Nephron (organoid): ENCODE data around the gene CTAGE1.
"Not testable (repeated sequence)": the region's sequence is repeated elsewhere in the genome, so short reads cannot be mapped to it uniquely, and the experiment has no call there.

ENCODE experiments used
- H3K27ac Mint-ChIP-seq, 3 experiments: 2 replicates each; pipeline ENCODE4 v1.8.0; 2020; ENCODE audit warnings: mixed read lengths in 3 of 3, mild to moderate bottlenecking in 2 of 3, moderate library complexity in 1 of 3
- H3K27me3 Mint-ChIP-seq: 2 replicates; pipeline ENCODE4 v1.8.0; 2021; ENCODE audit warnings: low read depth, mild to moderate bottlenecking, moderate library complexity, mixed read lengths
- H3K36me3 Mint-ChIP-seq: 2 replicates; pipeline ENCODE4 v1.8.0; 2020; ENCODE audit warnings: low read depth, mixed read lengths
- H3K4me1 Mint-ChIP-seq: 2 replicates; pipeline ENCODE4 v1.8.0; 2020; ENCODE audit warnings: mixed read lengths
- H3K4me3 Mint-ChIP-seq, 3 experiments: 2 replicates each; pipeline ENCODE4 v1.8.0; 2020; ENCODE audit warnings: mild to moderate bottlenecking in 3 of 3, mixed read lengths in 3 of 3, moderate library complexity in 2 of 3
- H3K9me3 Mint-ChIP-seq: 2 replicates; pipeline ENCODE4 v1.8.0; 2020; ENCODE audit warnings: mixed read lengths
- TF ChIP-seq, protein P1 (sequence below), 3 experiments: fragments of 200-600 bp; sonication (generic); IDR thresholded peaks; one replicate each; pipeline ENCODE4 v1.5.0; 2021; ENCODE audit warnings: antibody characterized with exemption in 3 of 3; ENCODE audit not compliant: unreplicated experiment in 3 of 3

The CTAGE1 gene

GRCh38 chr18:22451796-22452195 lies 34.1 kb upstream of the CTAGE1 start:
- peaks cover 5% of the 10 kb centered on the region for H3K36me3 Mint-ChIP-seq
- H3K9me3 Mint-ChIP-seq, result peaks cover 32% of the 10 kb centered on the region
- no peak overlapping the region for H3K27ac Mint-ChIP-seq

GRCh38 chr18:22450766-22451165 lies 33.1 kb upstream of the CTAGE1 start:
- H3K27ac Mint-ChIP-seq, H3K36me3 Mint-ChIP-seq, H3K4me3 Mint-ChIP-seq, H3K27me3 Mint-ChIP-seq: not testable (repeated sequence)
- Mint-ChIP-seq H3K9me3 (peaks cover 32% of the 10 kb centered on the region), H3K4me1 (peaks cover 20% of the 10 kb centered on the region)

More at GRCh38 chr18:22451796-22452195, 34.1 kb upstream of the CTAGE1 start:
- H3K4me1 Mint-ChIP-seq, result peaks cover 31% of the 10 kb centered on the region
- H3K27me3 Mint-ChIP-seq, result peaks cover 3% of the 10 kb centered on the region
- no peak overlapping the region for H3K4me3 Mint-ChIP-seq
- TF ChIP-seq, protein P1, sequence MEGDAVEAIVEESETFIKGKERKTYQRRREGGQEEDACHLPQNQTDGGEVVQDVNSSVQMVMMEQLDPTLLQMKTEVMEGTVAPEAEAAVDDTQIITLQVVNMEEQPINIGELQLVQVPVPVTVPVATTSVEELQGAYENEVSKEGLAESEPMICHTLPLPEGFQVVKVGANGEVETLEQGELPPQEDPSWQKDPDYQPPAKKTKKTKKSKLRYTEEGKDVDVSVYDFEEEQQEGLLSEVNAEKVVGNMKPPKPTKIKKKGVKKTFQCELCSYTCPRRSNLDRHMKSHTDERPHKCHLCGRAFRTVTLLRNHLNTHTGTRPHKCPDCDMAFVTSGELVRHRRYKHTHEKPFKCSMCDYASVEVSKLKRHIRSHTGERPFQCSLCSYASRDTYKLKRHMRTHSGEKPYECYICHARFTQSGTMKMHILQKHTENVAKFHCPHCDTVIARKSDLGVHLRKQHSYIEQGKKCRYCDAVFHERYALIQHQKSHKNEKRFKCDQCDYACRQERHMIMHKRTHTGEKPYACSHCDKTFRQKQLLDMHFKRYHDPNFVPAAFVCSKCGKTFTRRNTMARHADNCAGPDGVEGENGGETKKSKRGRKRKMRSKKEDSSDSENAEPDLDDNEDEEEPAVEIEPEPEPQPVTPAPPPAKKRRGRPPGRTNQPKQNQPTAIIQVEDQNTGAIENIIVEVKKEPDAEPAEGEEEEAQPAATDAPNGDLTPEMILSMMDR (IDR thresholded peaks at IDR 0.05; ENCODE audit: unreplicated experiment in 3 of 3), result no peak

- not testable (repeated sequence) for H3K4me3 Mint-ChIP-seq, H3K27me3 Mint-ChIP-seq, H3K27ac Mint-ChIP-seq, H3K36me3 Mint-ChIP-seq
- H3K9me3 Mint-ChIP-seq, result peaks cover 32% of the 10 kb centered on the region
- peaks cover 18% of the 10 kb centered on the region for H3K4me1 Mint-ChIP-seq
Measured at GRCh38 chr18:22450318-22450717, 32.6 kb upstream of the CTAGE1 start.

DNA sequence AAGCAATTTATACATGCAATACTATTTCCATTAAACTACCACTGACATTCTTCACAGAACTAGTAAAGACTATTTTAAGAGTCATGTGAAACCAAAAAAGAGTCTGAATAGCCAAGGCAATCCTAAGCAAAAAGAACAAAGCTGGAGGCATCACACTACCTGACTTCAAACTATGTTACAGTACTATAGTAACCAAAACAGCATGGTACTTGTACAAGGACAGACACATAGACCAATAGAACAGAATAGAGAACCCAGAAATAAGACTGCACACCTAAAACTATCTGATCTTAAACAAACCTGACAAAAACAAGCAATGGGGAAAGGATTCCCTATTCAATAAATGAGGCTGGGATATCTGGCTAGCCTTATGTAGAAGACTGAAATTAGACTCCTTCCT lies 32.0 kb upstream of the CTAGE1 start:
- H3K4me3 Mint-ChIP-seq, H3K36me3 Mint-ChIP-seq, H3K27ac Mint-ChIP-seq, H3K27me3 Mint-ChIP-seq: not testable (repeated sequence)
- H3K9me3 Mint-ChIP-seq, result peaks cover 32% of the 10 kb centered on the region
- H3K4me1 Mint-ChIP-seq, result peaks cover 13% of the 10 kb centered on the region

DNA sequence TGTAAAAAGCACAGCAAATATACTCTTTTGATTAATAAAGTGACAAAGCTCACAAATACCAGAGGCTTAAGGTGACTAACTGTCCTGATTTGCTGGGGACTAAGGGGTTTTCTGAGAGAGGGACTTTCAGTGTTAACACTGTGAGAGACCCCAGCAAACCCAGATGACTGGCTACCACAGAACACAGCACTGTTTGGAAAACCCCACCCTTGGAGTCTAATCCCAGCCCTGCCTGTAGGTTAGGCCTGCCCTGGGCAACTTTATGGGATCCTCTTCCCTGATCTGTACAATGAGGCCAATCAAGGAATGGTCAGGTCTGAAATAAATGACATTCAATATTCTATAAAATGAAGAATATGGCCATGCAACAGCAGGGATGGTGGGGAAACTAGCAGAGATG lies 30.5 kb upstream of the CTAGE1 start:
- Mint-ChIP-seq H3K4me3 (no peak overlapping the region), H3K4me1 (peaks cover 7% of the 10 kb centered on the region), H3K9me3 (peaks cover 32% of the 10 kb centered on the region), H3K27ac (no peak overlapping the region), H3K36me3 (peaks cover 5% of the 10 kb centered on the region), H3K27me3 (no peaks in the 10 kb centered on the region)
- TF ChIP-seq, protein P1 (IDR thresholded peaks at IDR 0.05; ENCODE audit: unreplicated experiment in 3 of 3), result no peak

DNA sequence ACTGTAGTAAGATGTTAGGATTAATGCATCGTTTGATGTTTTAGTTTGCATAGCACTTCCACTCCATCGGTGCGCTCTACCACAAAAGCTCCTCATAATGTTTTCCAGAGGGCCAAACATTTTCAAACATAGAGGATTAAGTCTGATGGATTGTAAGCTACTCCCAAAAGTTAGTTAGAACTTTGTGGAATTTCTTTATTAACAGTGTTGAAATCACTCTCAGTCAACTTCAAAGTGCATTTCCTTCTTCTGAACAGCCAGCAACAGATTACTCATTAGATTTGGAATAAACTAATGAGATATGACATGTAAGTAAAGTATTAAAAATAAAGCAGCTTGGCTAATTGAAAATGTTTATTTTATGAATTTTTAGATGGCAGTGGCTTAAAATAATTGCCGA lies 30.1 kb upstream of the CTAGE1 start:
- peaks cover 3% of the 10 kb centered on the region for H3K4me1 Mint-ChIP-seq
- TF ChIP-seq, protein P1 (IDR thresholded peaks at IDR 0.05; ENCODE audit: unreplicated experiment in 3 of 3), result no peak
- peaks cover 30% of the 10 kb centered on the region for H3K9me3 Mint-ChIP-seq
- H3K36me3 Mint-ChIP-seq, result peaks cover 5% of the 10 kb centered on the region
- no peak overlapping the region for H3K4me3 Mint-ChIP-seq
- no peak overlapping the region for H3K27ac Mint-ChIP-seq
- H3K27me3 Mint-ChIP-seq, result no peaks in the 10 kb centered on the region

DNA sequence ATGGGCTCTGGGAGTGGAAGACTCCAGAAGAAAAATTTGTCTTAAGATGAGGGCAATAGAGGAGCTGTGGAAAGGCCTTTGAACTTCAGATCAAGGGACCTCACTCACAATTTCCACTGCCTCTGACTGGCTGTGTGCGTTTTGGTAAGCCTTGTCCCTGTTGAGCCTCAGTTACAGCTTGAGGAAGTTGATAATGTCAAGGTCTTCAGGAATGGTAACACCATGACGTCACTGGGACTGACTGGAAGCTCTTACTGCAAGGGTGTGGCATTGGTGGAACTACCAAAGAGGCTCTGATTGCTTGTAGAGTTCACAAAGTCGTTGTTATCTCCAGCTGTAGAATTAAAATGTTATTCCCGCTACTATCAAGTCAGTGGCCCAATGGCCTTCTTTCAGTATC lies 29.2 kb upstream of the CTAGE1 start:
- TF ChIP-seq, protein P1 (IDR thresholded peaks at IDR 0.05; ENCODE audit: unreplicated experiment in 3 of 3), result no peak
- no peaks in the 10 kb centered on the region for H3K4me1 Mint-ChIP-seq
- H3K27ac Mint-ChIP-seq, result no peak overlapping the region
- H3K9me3 Mint-ChIP-seq, result peaks cover 34% of the 10 kb centered on the region
- peaks cover 5% of the 10 kb centered on the region for H3K36me3 Mint-ChIP-seq
- no peaks in the 10 kb centered on the region for H3K27me3 Mint-ChIP-seq
- H3K4me3 Mint-ChIP-seq, result no peak overlapping the region

DNA sequence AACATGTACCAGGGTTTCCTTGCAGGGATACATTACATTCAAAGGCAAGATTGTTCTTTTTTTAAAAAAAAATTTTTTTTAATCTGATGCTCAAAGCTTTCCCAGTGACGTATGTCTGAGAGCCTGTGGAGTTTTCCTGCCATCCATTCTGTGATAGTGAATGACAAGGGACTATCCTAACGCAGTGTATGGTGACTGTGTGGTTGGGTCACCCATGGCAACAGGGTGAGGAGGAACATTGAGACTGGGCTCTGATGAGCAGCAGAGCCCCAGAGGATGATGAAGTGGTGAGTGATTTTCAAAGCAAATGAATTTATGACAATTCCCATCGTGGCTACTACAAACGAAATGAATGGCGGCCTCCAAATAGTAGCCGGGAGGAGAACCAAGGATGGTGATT lies 28.6 kb upstream of the CTAGE1 start:
- Mint-ChIP-seq H3K36me3 (peaks cover 5% of the 10 kb centered on the region), H3K4me1 (no peaks in the 10 kb centered on the region), H3K9me3 (peaks cover 30% of the 10 kb centered on the region), H3K27ac (no peak overlapping the region), H3K27me3 (no peaks in the 10 kb centered on the region), H3K4me3 (no peak overlapping the region)
- TF ChIP-seq, protein P1 (IDR thresholded peaks at IDR 0.05; ENCODE audit: unreplicated experiment in 3 of 3), result no peak
